Parathyroid adenoma (tissue), 2 donors: ENCODE results near the gene NAA11.

Experiments
- H2AFZ ChIP-seq: fragments of 300-600 bp; sonication (generic); one replicate; pipeline ENCODE4 v1.7.0; 2017; ENCODE audit warnings: antibody characterized with exemption, mild to moderate bottlenecking
- H3K27ac ChIP-seq: fragments of 300-600 bp; sonication (generic); one replicate; pipeline ENCODE4 v1.7.0; 2017
- H3K27me3 ChIP-seq: fragments of 300-600 bp; sonication (generic); one replicate; pipeline ENCODE4 v1.7.0; 2017; ENCODE audit warnings: low read length; ENCODE audit not compliant: control insufficient read depth, insufficient read depth
- H3K36me3 ChIP-seq: fragments of 300-600 bp; sonication (generic); one replicate; pipeline ENCODE4 v1.7.0; 2017; ENCODE audit warnings: low read length; ENCODE audit not compliant: control insufficient read depth, insufficient read depth
- H3K4me1 ChIP-seq: fragments of 300-600 bp; sonication (generic); one replicate; pipeline ENCODE4 v1.7.0; 2017; ENCODE audit warnings: control low read depth
- H3K4me2 ChIP-seq: fragments of 300-600 bp; sonication (generic); one replicate; pipeline ENCODE4 v1.7.0; 2017; ENCODE audit warnings: low read length
- H3K4me3 ChIP-seq: fragments of 300-600 bp; sonication (generic); one replicate; pipeline ENCODE4 v1.7.0; 2017; ENCODE audit warnings: low read depth, low read length
- H3K79me2 ChIP-seq: fragments of 300-600 bp; sonication (generic); one replicate; pipeline ENCODE4 v1.7.0; 2017; ENCODE audit warnings: control low read depth
- H3K9ac ChIP-seq: fragments of 300-600 bp; sonication (generic); one replicate; pipeline ENCODE4 v1.7.0; 2017; ENCODE audit warnings: mild to moderate bottlenecking
- H3K9me3 ChIP-seq: fragments of 300-600 bp; sonication (generic); one replicate; pipeline ENCODE4 v1.7.0; 2017; ENCODE audit warnings: low read length; ENCODE audit not compliant: control insufficient read depth
- CTCF ChIP-seq: fragments of 300-600 bp; sonication (generic); IDR thresholded peaks from one replicate; pipeline ENCODE4 v1.7.0; 2017; ENCODE audit warnings: antibody characterized with exemption, mild to moderate bottlenecking
- donor health status: primary hyperparathyroidism.

NAA11 gene

GRCh38 chr4:79325864-79326328 is at the start of gene NAA11:
NAA11 (minus strand) TSS chr4:79326061; CDS start chr4:79325877, 184 bp downstream.
- Histone ChIP-seq H3K79me2 (no peaks in the 10 kb centered on the region), H3K27me3 (no peaks in the 10 kb centered on the region), H3K4me2 (no peak within 1 kb of the TSS), H3K36me3 (no peaks in the 10 kb centered on the region), H2AFZ (no peak within 1 kb of the TSS), H3K9me3 (no peaks in the 10 kb centered on the region), H3K27ac (no peak within 1 kb of the TSS), H3K4me3 (no peak within 1 kb of the TSS), H3K4me1 (no peaks in the 10 kb centered on the region), H3K9ac (no peak within 1 kb of the TSS)
- TF ChIP-seq CTCF, result no peak

GRCh38 chr4:79370026-79370425 is 44.2 kb upstream of the NAA11 start:
- H3K9ac ChIP-seq, result no peak overlapping the region
- H3K4me1 ChIP-seq, result no peaks in the 10 kb centered on the region
- no peaks in the 10 kb centered on the region for H3K9me3 ChIP-seq
- no peaks in the 10 kb centered on the region for H3K79me2 ChIP-seq
- no peak for TF ChIP-seq CTCF
- no peaks in the 10 kb centered on the region for H3K36me3 ChIP-seq
- H3K27ac ChIP-seq, result no peak overlapping the region
- H2AFZ ChIP-seq, result no peak overlapping the region
- no peak overlapping the region for H3K4me3 ChIP-seq
- no peaks in the 10 kb centered on the region for H3K27me3 ChIP-seq
- H3K4me2 ChIP-seq, result no peak overlapping the region

- H3K4me2 ChIP-seq, result no peak overlapping the region
- no peaks in the 10 kb centered on the region for H3K9me3 ChIP-seq
- H3K9ac ChIP-seq, result no peak overlapping the region
- H3K4me3 ChIP-seq, result no peak overlapping the region
- H3K27me3 ChIP-seq, result no peaks in the 10 kb centered on the region
- H3K4me1 ChIP-seq, result no peaks in the 10 kb centered on the region
- H3K79me2 ChIP-seq, result no peaks in the 10 kb centered on the region
- no peak overlapping the region for H3K27ac ChIP-seq
- no peak for TF ChIP-seq CTCF
- H3K36me3 ChIP-seq, result no peaks in the 10 kb centered on the region
- no peak overlapping the region for H2AFZ ChIP-seq
Observed at GRCh38 chr4:79367096-79367495, 41.2 kb upstream of the NAA11 start.

- Histone ChIP-seq H3K9me3 (no peaks in the 10 kb centered on the region), H3K4me1 (no peaks in the 10 kb centered on the region), H2AFZ (no peak overlapping the region), H3K4me3 (no peak overlapping the region), H3K36me3 (no peaks in the 10 kb centered on the region), H3K79me2 (no peaks in the 10 kb centered on the region), H3K27me3 (no peaks in the 10 kb centered on the region), H3K27ac (no peak overlapping the region), H3K9ac (no peak overlapping the region), H3K4me2 (no peak overlapping the region)
- no peak for TF ChIP-seq CTCF
Observed at GRCh38 chr4:79366422-79366821, 40.6 kb upstream of the NAA11 start.

- Histone ChIP-seq H3K36me3 (no peaks in the 10 kb centered on the region), H3K79me2 (no peaks in the 10 kb centered on the region), H3K4me2 (no peak overlapping the region), H3K27ac (no peak overlapping the region), H3K4me1 (no peaks in the 10 kb centered on the region), H2AFZ (no peak overlapping the region), H3K4me3 (no peak overlapping the region), H3K9ac (no peak overlapping the region), H3K9me3 (no peaks in the 10 kb centered on the region), H3K27me3 (no peaks in the 10 kb centered on the region)
- TF ChIP-seq CTCF, result no peak
Observed at GRCh38 chr4:79364061-79364460, 38.2 kb upstream of the NAA11 start.
